ENCODE measurements around the gene FAT2. TPM values are rescaled to one million over a fixed set of nuclear protein-coding genes. Genes with fewer than 3 reads are reported as not detected.
"Not testable (repeated sequence)": the region's sequence is repeated elsewhere in the genome, so short reads cannot be mapped to it uniquely, and the experiment has no call there.

The FAT2 gene
- total RNA-seq, 4 donors from 2014 or later = not detected

DNA sequence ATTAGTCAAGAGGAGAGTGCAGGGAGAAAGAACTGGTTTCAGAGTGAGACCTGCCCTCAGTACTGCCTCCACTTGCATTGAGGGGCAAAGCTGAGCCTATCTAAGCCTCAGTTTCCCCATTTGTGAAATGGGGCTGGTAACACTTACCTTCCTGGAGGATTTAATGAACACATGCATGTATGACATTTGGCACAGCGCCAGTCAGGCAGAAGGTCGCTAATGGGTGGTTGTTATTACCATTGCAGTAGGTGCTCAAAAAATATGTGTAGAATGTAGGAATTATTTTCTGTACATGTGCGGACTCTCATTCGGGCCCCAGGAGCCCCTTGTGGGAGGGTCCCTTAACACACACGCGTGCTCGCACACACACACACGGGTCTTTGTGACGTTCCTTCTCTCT lies 10.9 kb downstream of the FAT2 start:
- Histone ChIP-seq H3K36me3 (no peaks in the 10 kb centered on the region), H3K27ac (no peak overlapping the region), H3K4me3 (no peak overlapping the region), H3K4me1 (peaks cover 0 to 5% of the 10 kb centered on the region in 2 donors), H3K27me3 (no peaks in the 10 kb centered on the region), H3K9me3 (no peaks in the 10 kb centered on the region)
- ATAC-seq = no peak
- TF ChIP-seq, protein P1, sequence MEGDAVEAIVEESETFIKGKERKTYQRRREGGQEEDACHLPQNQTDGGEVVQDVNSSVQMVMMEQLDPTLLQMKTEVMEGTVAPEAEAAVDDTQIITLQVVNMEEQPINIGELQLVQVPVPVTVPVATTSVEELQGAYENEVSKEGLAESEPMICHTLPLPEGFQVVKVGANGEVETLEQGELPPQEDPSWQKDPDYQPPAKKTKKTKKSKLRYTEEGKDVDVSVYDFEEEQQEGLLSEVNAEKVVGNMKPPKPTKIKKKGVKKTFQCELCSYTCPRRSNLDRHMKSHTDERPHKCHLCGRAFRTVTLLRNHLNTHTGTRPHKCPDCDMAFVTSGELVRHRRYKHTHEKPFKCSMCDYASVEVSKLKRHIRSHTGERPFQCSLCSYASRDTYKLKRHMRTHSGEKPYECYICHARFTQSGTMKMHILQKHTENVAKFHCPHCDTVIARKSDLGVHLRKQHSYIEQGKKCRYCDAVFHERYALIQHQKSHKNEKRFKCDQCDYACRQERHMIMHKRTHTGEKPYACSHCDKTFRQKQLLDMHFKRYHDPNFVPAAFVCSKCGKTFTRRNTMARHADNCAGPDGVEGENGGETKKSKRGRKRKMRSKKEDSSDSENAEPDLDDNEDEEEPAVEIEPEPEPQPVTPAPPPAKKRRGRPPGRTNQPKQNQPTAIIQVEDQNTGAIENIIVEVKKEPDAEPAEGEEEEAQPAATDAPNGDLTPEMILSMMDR (IDR thresholded peaks at IDR 0.05 in 4 of 5, conservative IDR thresholded peaks at IDR 0.05 in 1 of 5) = no peak
- TF ChIP-seq POLR2A (IDR thresholded peaks at IDR 0.05) = no peak
- in situ Hi-C loops (cut with MboI; ENCODE audit: low sequenced_read_pairs in 4 of 4) = no loop called here
- DNase-seq = no peak
- intact Hi-C loops (cut with DNase I; ENCODE audit: low total_unique reads) = no loop called here

DNA sequence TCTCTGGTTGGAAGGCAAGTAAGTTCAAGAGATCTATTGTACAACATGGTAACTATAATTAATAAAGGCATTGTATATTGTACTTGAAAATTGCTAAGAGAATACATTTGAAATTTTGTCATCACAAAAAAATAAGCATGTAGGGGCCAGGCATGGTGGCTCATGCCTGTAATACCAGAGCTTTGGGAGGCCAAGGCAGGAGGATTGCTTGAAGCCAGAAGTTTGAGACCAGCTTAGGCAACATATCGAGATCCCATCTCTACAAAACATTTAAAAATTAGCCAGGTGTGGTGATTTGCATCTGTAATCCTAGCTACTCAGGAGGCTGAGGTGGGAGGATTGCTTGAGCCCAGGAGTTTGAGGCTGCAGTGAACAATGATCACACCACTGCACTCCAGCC lies 12.0 kb downstream of the FAT2 start:
- H3K36me3 ChIP-seq; ATAC-seq; H3K27ac ChIP-seq; H3K4me1 ChIP-seq; intact Hi-C loops (cut with DNase I; ENCODE audit: low total_unique reads); H3K9me3 ChIP-seq; H3K27me3 ChIP-seq; DNase-seq; in situ Hi-C loops (cut with MboI; ENCODE audit: low sequenced_read_pairs in 4 of 4); H3K4me3 ChIP-seq: not testable (repeated sequence)

DNA sequence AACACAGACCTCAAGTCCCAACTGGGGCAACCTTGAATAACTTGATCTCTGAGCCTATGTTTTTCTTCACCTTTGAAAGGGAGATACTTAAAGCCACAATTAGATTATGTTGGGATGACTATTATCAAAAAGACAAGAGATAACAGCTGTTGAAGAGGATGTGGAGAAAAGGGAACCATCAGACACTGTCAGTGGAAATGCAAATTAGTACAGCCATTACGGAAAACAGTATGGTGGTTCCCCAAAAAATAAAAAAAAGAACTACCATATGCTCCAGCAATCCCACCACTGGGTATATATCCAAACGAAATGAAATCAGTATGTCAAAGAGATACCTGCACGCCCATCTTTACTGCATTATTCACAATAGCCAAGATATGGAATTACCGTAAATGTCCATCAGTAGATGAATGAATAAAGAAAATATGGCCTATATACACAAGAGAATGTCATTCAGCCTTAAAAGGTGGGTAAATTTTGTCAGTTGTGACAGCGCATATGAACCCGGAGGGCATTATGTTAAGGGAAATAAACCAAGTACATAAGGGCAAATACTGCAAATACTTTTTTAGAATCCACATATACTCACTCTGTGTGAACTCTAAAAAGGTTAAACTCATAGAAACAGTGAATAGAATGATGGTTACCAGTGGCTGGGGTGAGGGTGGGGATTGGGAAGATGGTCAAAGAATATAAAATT lies 12.7 kb downstream of the FAT2 start:
- H3K27ac ChIP-seq = no peak overlapping the region
- DNase-seq (no peak), ATAC-seq (no peak)
- in situ Hi-C loops (cut with MboI; ENCODE audit: low sequenced_read_pairs in 4 of 4) = no loop called here
- no peaks in the 10 kb centered on the region for H3K36me3 ChIP-seq
- TF ChIP-seq, protein P1 (IDR thresholded peaks at IDR 0.05 in 4 of 5, conservative IDR thresholded peaks at IDR 0.05 in 1 of 5) = no peak
- TF ChIP-seq POLR2A (IDR thresholded peaks at IDR 0.05) = no peak
- no peak overlapping the region for H3K4me3 ChIP-seq
- intact Hi-C loops (cut with DNase I; ENCODE audit: low total_unique reads) = no loop called here
- H3K4me1 ChIP-seq = no peaks in the 10 kb centered on the region
- H3K27me3 ChIP-seq = no peaks in the 10 kb centered on the region
- no peaks in the 10 kb centered on the region for H3K9me3 ChIP-seq

DNA sequence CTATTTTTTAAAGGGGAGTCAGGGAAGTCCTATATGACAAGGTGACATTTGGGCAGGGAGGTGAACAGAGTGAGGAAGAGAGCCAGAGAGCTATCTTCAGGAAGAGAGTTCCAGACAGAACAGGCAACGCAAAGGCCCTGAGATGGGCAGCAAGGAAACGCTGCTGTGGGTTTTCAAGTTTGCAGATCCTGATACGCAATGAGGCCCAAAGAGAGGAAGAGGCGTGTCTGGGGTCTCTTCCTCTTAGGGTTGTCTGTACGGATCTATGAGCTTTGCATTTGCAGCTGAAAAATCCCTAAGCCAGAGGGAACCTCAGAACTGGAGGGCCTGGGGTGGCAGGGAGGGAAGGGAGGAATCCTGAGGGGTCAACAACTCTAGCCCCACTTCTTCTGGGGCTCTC lies 13.6 kb downstream of the FAT2 start:
- no peaks in the 10 kb centered on the region for H3K9me3 ChIP-seq
- H3K27ac ChIP-seq = no peak overlapping the region
- no peaks in the 10 kb centered on the region for H3K4me1 ChIP-seq
- H3K36me3 ChIP-seq = no peaks in the 10 kb centered on the region
- TF ChIP-seq POLR2A (IDR thresholded peaks at IDR 0.05) = no peak
- TF ChIP-seq, protein P1 (IDR thresholded peaks at IDR 0.05 in 4 of 5, conservative IDR thresholded peaks at IDR 0.05 in 1 of 5) = no peak
- no peak overlapping the region for H3K4me3 ChIP-seq
- DNase-seq (no peak), ATAC-seq (no peak)
- in situ Hi-C loops (cut with MboI; ENCODE audit: low sequenced_read_pairs in 4 of 4) = no loop called here
- H3K27me3 ChIP-seq = no peaks in the 10 kb centered on the region
- intact Hi-C loops (cut with DNase I; ENCODE audit: low total_unique reads) = no loop called here

DNA sequence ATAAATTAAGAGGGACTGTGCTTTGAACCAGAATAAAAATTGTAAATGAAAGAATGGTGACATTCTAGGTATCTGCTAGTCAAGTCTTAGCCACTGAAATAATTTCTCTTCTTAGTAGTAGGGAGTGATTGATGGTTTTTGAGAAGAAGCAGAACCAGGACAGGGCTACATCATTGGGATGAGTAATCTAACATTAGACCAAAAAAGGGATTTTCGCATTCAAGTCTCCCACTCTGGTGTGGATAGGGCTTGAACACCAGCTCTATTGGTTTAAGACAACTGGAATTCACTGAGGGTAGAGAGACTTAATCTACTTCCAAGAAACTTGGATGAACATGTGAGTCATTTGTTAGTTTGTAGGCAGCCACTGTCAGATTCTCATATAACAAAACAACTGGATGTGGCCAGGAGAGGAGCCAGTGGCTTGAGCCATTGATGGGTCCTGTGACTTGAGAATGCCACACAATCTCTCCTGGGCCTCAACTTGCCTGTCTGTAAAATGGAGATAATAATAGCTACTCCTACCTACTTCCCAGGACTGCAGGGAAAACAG lies 16.6 kb downstream of the FAT2 start:
- ATAC-seq (peak in 1 of 2 donors; percentile 48), DNase-seq (no peak)
- no peak overlapping the region for H3K4me3 ChIP-seq
- peaks cover 0 to 3% of the 10 kb centered on the region in 2 donors for H3K4me1 ChIP-seq
- H3K9me3 ChIP-seq = no peaks in the 10 kb centered on the region
- H3K36me3 ChIP-seq = no peaks in the 10 kb centered on the region
- in situ Hi-C loops (cut with MboI; ENCODE audit: low sequenced_read_pairs in 4 of 4) (no loop called here), intact Hi-C loops (cut with DNase I; ENCODE audit: low total_unique reads) (no loop called here)
- TF ChIP-seq, protein P1 (IDR thresholded peaks at IDR 0.05 in 4 of 5, conservative IDR thresholded peaks at IDR 0.05 in 1 of 5) = no peak
- no peak for TF ChIP-seq POLR2A (IDR thresholded peaks at IDR 0.05)
- no peak overlapping the region for H3K27ac ChIP-seq
- H3K27me3 ChIP-seq = no peaks in the 10 kb centered on the region

Measured in gastrocnemius medialis (tissue), 4 donors.